Retina (tissue), 1 donor: ENCODE results near the gene IL32.
"Not testable (repeated sequence)": the region's sequence is repeated elsewhere in the genome, so short reads cannot be mapped to it uniquely, and the experiment has no call there.

Source experiments
- DNase-seq: peaks from one replicate; pipeline ENCODE4 v3.0.0-alpha.2; 2016

The IL32 gene

DNA sequence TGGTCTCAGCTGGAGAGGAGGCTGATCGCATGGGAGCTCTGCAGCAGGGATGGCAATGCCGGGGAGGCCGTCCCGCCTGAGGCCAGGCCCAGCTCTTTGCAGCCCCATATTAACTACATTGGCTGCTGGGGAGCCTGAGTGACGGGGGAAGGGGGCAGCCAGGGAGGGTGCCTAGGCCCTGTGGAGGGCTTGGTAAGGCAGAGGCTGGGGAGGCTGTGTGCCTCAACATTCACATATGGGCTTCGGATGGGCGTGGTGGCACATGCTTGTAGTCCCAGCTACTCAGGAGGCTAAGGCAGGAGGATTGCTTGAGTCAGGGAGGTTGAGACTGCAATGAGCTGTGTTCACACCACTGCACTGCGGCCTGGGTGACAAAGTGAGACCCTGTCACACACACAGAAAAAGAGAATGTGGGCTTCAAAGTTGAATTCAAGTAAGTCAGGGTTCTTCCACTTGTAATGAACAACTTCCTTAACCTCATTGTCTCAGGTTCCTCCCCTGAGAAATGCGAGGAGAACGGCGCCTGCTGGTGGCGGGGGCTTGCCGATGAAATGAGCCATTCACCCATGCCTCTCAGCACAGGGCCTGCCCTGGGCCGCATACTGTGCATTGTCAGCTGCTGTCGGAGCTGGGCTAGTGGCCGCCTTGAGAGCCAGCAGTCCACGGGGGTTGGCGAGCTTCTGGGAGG lies 7.3 kb downstream of the IL32 start:
- DNase-seq, result not testable (repeated sequence)

DNA sequence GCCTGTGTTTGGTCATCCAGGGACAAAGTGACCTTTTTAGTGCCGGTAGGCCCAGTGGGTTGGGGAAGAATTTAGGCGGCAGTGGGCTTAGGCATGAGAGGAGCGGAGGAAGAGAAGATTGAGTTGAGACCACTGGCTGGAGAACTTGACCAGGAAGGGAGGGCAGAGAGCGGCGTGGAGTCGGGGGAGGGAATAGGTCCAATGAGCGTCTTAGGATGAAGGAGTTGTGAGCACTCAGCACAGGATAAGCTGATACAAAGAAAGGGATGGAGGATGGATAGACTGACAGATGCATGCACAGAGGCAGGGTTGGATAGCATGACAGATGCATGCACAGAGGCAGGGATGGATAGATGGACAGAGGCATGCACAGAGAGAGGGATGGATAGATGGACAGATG lies 8.0 kb downstream of the IL32 start:
- no peak for DNase-seq

DNA sequence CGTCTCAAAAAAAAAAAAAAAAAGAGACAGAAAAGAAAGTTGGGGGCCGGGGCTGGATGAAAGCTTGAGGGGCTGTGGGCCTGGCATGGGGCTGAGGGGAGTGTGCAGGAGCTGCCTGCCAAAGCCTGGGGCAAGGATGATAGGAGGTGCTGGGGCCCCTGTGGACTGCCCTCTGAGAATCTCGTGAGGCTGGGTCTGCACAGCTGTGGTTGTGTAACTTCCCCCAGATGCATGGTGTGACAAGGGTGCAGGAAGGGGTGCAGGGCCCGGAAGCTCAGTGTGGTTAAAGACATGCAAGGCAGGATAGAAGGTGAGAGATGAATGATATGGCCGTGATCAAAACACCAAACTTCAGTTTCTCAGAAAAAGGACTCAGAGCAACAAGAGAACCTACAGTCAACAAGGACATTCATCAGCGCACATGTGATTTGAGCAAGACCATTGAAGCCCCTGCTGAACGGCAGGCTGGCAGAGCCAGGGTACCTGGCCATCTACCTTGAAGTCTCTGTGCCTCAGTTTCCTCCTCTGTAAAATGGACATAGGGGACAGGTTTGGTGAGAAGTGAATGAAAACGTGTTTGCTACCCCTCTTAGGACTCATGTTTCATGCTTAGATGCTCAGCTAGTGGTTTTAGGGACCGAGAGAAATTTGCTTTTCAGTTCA lies 9.6 kb downstream of the IL32 start:
- DNase-seq, result no peak

DNA sequence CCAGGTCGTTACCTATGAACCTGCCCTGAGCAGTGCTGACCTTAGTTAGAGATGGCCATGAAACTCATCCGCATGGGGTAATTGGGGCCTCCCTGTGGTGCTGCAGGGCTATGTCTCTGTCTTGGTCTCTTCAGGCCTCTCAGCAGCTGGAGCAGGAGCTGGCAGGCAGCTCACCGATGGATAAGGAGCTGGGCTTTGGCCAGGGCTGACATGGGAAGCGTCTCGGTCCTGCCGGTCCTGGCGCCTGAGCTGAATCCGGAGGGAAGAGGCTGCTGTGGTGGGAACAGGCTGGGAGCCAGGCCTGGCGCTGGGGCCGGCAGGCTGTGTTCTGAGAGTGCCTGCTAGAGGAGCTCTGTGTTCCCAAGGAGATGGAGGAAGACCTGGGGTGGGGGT lies 10.1 kb downstream of the IL32 start:
- no peak for DNase-seq

DNA sequence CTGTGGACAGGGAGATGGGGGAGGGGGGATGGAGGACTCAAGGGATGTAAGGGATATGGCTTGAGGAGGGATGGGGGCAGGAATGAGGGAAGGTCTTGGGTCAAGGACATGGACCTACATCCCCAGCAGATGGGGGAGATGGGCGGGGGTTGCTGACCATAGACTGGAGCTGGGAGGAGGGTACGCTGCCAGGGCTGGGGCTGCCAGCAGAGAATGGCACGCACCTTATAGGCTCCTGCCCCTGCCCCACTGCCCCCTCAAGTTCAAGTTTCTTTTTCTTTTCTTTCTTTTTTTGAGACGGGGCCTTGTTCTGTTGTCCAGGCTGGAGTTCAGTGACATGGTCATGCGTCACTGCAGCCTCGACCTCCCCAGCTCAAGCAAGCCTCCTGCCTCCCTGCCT lies 10.5 kb downstream of the IL32 start:
- DNase-seq, result not testable (repeated sequence)

DNA sequence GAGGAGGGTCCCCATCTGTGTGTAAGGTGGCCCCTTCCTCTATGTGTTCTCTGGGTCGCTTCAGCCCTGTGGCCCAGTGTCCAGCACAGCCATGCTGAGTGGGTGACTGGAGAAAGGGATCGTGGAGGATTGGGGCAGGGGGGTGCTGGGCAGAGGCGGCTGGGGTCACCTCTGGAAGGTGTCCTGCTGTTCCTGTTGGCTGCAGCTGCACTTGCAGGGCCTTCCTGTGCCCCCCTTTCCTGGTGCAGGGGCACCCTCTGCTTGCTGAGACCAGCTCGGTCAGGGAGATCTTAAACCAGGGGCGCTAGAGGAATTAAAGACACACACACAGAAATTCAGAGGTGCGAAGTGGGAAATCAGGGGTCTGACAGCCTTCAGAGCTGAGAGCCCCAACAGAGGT lies 11.1 kb downstream of the IL32 start:
- no peak for DNase-seq

DNA sequence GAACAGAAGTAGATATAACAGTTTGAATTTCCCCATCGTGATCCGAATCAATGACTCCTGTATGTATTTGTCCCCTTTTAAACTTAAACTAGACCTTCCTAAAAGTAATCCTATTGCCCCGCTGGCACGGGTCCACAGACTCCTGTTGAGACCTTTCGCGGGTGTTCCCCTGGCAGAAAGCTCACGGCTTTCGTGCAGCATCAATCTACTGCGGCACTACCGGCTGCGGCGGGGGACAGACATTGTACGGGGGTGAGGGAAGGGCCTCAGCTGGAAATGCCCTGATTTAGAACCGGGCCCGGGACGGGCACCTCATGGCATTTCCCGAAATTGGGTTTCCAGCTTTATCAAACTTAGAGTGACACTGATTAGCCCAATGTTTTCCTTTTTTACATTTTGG lies 14.6 kb downstream of the IL32 start:
- no peak for DNase-seq

DNA sequence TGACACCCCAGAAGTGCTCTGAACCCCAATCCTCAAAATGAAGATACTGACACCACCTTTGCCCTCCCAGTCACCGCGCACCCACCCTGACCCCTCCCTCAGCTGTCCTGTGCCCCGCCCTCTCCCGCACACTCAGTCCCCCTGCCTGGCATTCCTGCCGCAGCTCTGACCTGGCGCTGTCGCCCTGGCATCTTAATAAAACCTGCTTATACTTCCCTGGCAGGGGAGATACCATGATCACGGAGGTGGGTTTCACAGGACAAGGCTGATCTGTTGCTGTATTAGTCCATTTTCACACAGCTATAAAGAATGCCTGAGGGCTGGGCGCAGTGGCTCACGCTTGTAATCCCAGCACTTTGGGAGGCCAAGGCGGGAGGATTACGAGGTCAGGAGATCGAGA lies 16.5 kb downstream of the IL32 start:
- DNase-seq, result not testable (repeated sequence)

DNA sequence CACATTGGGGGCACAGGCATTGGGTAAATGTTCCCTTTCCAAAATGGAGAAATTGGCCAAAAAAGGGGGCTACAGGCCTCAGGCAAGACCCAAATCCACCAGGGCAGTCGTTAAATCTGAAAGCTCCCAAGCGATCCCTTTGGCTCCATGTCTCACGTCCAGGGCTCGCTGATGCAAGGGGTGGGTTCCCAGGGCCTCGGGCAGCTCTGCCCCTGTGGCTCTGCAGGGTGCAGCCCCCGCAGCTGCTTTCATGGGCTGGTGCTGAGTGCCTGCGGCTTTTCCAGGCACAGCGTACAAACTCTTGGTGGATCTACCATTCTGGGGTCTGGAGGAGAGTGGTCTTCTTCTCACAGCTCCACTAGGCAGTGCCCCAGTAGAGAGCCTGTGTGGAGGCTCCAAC lies 18.0 kb downstream of the IL32 start:
- DNase-seq, result not testable (repeated sequence)

DNA sequence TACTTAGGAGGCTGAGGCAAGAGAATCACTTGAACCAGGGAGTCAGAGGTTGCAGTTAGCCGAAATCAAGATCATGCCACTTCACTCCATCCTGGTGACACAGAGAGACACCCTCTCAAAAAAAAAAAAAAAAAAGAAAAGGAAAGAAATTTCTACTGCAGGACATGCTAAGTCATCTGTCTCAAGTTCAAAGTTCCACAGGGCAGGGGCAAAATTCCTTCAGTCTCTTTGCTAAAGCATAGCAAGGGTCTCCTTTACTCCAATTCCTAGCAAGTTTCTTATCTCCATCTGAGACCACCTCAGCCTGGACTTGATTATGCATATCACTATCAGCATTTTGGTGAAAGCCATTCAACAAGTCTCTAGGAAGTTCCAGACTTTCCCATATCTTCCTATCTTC lies 19.1 kb downstream of the IL32 start:
- DNase-seq, result no peak

DNA sequence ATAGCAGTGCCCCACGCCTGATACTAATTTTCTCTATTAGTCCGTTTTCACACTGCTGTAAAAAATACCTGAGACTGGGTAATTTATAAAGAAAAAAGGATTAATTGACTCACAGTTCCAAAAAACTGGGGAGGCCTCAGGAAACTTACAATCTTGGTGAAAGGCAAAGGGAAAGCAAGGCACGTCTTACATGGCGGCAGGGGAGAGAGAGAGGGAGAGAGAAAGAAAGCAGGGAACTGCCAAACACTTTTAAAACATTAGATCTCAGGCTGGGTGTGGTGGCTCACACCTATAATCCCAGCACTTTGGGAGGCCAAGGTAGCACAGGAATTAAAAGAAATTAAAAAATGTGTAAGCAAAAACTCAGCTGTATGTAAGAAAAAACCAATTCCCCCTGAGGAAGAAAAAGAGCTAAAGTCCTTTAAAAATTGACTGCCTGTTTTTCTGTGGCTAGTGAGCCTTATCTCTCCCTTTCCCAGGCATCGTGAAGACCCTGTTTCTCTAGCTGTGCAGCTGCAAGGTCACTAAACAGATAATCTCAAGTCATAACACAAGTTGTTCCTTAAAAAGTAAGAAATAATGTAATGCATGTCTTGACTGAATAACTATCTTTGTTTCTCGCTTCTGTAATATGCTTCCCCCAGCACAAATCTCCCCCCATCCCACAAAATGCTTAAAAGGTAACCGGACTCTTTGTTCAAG lies 19.7 kb downstream of the IL32 start:
- DNase-seq, result no peak

DNA sequence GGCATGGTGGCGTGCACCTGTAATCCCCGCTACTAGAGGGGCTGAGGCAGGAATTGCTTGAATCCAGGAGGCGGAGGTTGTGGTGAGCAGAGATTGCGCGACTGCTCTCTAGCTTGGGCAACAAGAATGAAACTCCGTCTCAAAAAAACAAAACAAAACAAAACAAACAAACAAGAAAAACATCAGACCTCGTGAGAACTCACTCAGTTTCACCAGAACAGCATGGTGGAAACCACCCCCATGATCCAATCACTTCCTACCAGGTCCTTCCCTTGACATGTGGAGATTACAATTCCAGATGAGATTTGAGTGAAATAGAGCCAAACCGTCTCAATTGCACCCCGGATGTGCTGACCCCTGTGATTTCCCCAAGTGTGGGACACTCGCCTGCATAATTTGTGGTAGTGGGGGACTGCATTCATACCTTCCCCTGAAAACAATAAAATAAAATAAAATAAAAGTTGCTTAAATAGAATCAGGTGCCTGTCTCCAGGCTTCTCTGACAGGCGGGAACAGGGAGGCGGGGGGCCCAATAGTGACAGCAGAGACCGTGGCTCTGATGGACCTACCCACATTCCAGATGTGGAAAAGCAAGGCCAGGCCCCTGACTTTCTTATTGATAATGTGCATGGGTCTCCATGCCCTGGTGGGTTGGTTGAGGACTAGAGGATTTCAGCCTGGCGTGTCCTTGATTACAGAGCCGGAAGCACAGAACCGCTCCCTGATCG lies 20.6 kb downstream of the IL32 start:
- DNase-seq, result no peak

DNA sequence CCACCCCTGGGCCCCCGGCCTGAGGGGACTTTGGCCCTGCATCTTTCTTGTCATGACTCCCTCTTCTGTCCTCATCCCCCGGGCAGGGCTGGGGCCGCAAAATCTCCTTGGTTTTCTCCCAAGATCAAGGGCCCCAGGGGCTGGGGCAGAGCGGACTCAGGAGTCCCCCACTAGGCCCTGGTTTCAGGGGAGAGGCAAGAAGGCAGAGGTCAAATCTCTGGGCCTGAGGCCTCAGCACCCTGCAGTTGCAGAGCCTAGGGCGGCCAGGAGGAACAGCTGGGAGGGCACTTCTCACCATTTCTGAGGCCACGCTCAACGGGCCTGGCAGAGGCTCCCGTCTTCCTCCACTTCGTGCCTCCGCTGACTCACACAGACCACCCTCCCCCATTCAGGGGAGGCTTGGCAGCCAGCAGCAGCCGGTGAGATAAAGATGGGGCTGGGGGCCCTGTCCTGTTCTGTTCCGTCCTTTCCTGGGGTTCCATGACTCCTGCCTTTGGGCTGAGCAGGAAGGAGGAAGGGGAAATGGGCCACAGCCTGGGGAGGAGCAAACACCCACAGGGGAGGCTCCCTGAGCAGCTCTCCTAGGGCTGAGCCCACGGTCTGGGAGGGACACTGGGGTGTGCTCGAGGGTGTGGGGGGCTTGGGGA lies 21.3 kb downstream of the IL32 start:
- no peak for DNase-seq

DNA sequence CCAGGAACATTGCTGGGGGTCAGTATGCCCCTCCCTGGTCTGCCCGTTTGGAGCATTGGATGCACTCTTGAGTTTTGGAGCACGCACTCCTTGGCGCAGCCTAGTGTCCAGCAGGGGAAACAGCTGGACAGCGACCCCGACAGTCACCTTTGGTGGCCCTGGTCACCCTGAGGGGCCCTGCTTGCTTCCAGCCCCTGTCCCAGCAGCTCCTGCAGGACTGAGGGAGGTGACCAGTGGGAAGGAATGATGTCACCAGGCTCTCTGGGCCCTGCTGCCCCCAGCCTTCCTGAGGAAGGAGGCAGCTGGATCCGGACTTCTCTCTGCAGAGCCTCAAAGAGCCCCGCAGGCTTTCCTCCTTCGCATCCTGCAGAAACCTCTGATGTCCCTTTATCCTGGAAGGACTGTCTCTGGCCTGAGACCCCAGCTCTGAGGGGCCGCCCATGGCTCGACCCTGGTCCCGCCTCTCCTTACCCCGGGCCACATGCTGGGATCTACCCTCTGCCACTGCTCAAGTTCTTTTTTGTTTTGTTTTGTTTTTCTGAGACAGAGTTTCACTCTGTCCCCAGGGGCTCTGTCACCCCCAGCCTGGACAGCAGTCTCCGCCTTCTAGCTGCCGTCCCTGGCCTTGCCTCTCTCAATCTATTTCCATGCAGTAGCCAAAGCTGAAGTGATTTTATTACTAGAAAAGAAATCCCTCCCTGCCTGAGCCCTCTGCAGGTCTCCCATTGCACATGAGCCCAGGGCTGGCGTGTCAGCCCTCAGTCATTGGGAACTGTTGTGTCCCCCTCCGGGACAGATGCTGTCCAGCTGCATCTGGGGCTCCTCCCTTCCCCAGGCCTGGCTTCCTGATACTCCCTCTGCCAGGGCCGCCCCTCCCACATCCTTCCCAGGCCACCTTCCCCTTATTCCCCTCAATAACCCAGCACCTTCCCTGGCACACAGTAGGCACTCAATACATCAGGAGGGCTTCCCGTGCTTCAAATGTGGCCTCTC lies 22.1 kb downstream of the IL32 start:
- no peak for DNase-seq

DNA sequence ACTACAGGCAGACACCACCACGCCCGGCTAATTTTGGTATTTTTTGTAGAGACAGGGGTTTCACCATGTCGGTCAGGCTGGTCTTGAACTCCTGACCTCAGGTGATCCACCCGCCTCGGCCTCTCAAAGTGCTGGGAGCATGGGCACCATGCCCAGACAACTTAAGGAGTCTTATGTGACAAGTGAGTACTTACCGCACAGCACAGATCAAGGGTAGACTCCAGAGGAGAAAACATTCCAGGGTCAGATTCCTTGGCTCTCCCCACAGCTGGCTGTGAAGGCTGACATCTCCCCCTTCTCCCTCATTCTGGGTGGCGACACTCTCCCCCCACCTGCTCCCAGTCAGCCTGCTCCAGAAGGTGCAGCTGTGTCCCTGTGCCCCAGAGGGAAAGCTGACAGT lies 23.0 kb downstream of the IL32 start:
- no peak for DNase-seq

DNA sequence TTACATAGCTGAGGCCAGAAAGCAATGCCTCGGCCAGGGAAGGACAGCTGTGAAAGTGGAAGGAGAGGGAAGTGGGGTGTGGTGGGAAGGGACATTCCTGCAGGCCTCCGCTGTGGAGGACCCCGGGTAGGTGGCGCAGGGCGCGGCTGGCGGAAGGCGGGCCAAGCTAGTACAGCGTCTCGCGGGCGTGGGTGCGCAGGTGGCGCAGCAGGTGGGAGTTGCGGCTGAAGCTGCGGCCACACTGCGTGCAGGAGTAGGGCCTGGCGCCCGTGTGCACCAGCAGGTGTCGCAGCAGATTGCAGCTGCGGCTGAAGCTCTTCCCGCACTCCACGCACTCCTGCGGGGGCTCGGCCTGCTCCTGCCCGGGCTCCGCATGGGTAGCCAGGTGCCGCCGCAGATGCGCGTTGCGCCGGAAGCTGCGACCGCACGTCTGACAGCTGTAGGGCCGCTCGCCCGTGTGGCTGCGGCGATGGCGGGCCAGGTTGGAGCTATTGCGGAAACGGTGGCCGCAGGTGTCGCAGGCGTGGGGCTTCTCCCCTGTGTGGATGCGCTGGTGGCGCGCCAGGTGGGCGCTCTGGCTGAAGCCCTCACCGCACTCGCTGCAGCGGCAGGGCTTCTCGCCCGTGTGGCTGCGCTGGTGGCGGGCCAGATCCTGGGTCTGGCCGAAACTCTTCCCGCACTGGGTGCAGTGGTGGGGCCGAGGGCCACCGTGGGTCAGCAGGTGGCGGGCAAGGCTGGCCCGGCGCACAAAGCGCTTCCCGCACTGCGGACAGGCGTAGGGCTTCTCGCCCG lies 23.7 kb downstream of the IL32 start:
- DNase-seq, result no peak

DNA sequence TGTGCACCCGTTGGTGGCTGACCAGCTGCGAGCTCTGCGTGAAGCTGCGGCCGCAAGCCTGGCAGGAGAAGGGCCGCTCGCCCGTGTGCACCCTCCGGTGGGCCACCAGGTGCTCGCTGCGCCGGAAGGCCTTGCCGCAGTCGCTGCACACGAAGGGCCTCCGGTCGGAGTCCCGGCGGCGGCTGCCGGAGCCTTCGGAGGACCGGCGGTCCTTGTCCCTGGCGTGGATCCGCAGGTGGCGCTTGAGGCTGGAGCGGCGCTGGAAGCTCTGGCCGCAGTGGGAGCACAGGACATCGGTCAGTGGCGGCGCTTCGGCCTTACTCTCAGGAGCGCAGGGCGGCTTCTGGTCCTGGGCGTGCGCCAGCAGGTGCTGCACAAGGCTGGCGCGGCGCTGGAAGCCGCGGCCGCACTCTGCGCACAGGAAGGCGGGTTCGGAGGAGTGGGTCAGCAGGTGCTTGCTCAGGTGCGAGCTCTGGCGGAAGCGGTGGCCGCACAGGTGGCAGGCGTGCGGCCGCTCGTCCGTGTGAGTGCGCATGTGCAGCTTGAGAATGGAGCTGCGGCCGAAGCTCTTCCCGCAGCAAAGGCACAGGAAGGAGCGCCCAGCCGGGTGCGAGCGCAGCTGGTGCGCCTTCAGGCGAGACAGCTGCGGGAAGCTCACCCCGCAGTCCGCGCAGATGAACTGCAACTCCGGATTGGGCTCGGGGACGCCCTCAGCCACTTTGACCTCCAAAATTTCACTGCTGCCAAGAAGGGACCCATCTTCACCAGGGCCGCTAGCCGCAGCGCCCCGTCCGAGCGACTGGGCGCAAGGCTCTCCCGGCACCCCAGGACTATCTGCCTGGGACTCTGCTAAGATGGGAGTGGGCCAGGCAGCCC lies 24.5 kb downstream of the IL32 start:
- DNase-seq, result no peak

DNA sequence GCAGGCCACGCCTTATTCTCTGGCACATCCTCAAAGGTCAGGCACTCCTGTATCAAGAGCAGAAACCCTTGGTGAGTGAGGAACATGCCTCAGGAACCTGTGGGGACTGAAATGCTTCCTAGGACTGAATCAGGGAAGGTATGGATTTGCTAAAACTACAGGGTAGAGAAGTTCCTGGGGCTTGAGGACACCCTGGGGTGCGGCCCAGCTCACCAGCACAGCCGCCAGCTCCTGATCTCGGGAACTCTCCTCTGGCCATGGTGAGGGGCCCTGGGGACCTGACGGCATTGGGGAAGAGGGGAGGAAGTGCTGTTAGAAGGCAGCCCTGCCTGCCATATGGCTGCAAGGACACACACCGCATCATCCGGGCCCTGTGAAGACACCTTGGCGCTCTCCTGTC lies 26.1 kb downstream of the IL32 start:
- no peak for DNase-seq

DNA sequence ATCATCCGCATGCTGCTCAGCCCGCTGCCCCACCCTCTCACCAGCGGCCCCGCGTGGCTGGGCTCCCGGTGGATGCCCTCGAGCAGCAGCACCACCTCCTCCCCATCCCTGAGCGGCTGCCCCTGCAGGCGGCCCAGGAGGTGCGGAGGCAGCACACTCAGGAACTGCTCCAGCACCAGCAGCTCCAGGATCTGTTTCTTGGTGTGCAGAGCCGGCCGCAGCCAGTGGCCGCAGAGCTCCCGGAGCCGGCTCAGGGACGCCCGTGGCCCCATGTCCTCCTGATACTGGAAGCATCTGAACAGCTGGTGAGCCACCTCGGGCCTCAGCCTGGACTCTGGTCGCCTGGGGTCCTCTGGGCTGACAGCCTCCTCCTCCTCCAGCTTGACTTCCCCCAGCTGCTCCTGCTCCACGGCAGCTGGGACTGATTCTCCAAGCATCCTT lies 27.1 kb downstream of the IL32 start:
- no peak for DNase-seq
